ENCODE measurements around the gene SHISA9.
"Not testable (repeated sequence)": the region's sequence is repeated elsewhere in the genome, so short reads cannot be mapped to it uniquely, and the experiment has no call there.

Gene SHISA9

GRCh38 chr16:12901597-12902461 is at the start of gene SHISA9:
TSS of gene SHISA9 (plus strand) at chr16:12901598.
- no peak for DNase-seq (ENCODE audit: low read depth in 2 of 2)

GRCh38 chr16:12853972-12854371 is 47.4 kb upstream of the SHISA9 start:
- no peak for DNase-seq (ENCODE audit: low read depth in 2 of 2)

- DNase-seq (ENCODE audit: low read depth in 2 of 2), result not testable (repeated sequence)
These were observed 44.0 kb upstream of the SHISA9 start for GRCh38 chr16:12857435-12857834.

- DNase-seq (ENCODE audit: low read depth in 2 of 2), result no peak
These were observed 39.1 kb upstream of the SHISA9 start for GRCh38 chr16:12862327-12862726.

- no peak for DNase-seq (ENCODE audit: low read depth in 2 of 2)
These were observed 38.5 kb upstream of the SHISA9 start for GRCh38 chr16:12862941-12863340.

GRCh38 chr16:12866981-12867551 is 34.3 kb upstream of the SHISA9 start:
- no peak for DNase-seq (ENCODE audit: low read depth in 2 of 2)

- no peak for DNase-seq (ENCODE audit: low read depth in 2 of 2)
These were observed 33.2 kb upstream of the SHISA9 start for GRCh38 chr16:12868169-12868568.

GRCh38 chr16:12868788-12869187 is 32.6 kb upstream of the SHISA9 start:
- no peak for DNase-seq (ENCODE audit: low read depth in 2 of 2)

GRCh38 chr16:12869698-12870427 is 31.5 kb upstream of the SHISA9 start:
- no peak for DNase-seq (ENCODE audit: low read depth in 2 of 2)

GRCh38 chr16:12871784-12872183 is 29.6 kb upstream of the SHISA9 start:
- DNase-seq (ENCODE audit: low read depth in 2 of 2), result no peak

- peak; percentile 65 to 68 for DNase-seq (ENCODE audit: low read depth in 2 of 2)
These were observed 27.2 kb upstream of the SHISA9 start for GRCh38 chr16:12874186-12874585.

GRCh38 chr16:12876778-12877177 is 24.6 kb upstream of the SHISA9 start:
- no peak for DNase-seq (ENCODE audit: low read depth in 2 of 2)

- no peak for DNase-seq (ENCODE audit: low read depth in 2 of 2)
These were observed 22.4 kb upstream of the SHISA9 start for GRCh38 chr16:12878973-12879372.

GRCh38 chr16:12879812-12880211 is 21.6 kb upstream of the SHISA9 start:
- no peak for DNase-seq (ENCODE audit: low read depth in 2 of 2)

GRCh38 chr16:12881182-12881581 is 20.2 kb upstream of the SHISA9 start:
- DNase-seq (ENCODE audit: low read depth in 2 of 2), result no peak

GRCh38 chr16:12881740-12882139 is 19.7 kb upstream of the SHISA9 start:
- no peak for DNase-seq (ENCODE audit: low read depth in 2 of 2)

- no peak for DNase-seq (ENCODE audit: low read depth in 2 of 2)
These were observed 15.7 kb upstream of the SHISA9 start for GRCh38 chr16:12885742-12886141.

- no peak for DNase-seq (ENCODE audit: low read depth in 2 of 2)
These were observed 9.6 kb upstream of the SHISA9 start for GRCh38 chr16:12891836-12892235.

- no peak for DNase-seq (ENCODE audit: low read depth in 2 of 2)
These were observed 8.2 kb upstream of the SHISA9 start for GRCh38 chr16:12893050-12893750.

- peak in 1 of 2 experiments; percentile 1 for DNase-seq (ENCODE audit: low read depth in 2 of 2)
These were observed 4.8 kb upstream of the SHISA9 start for GRCh38 chr16:12896562-12896961.

- DNase-seq (ENCODE audit: low read depth in 2 of 2), result no peak
These were observed 2.8 kb upstream of the SHISA9 start for GRCh38 chr16:12898551-12898950.

GRCh38 chr16:12899529-12900143 is 1.8 kb upstream of the SHISA9 start:
- no peak for DNase-seq (ENCODE audit: low read depth in 2 of 2)
